SK-N-MC (cell line): ENCODE data around the gene TBC1D13.

Source experiments
- EZH2 ChIP-seq: fragments of 200-600 bp; sonication (generic); IDR thresholded peaks from one replicate; pipeline ENCODE4 v1.6.1; 2017; ENCODE audit warnings: antibody characterized with exemption
- FOXP2 ChIP-seq: optimal IDR thresholded peaks from 2 replicates; pipeline ENCODE3; 2011; ENCODE audit warnings: mild to moderate bottlenecking, moderate library complexity; ENCODE audit not compliant: insufficient read depth; ENCODE audit errors: extremely low read length, control extremely low read depth
- POLR2AphosphoS5 ChIP-seq: IDR thresholded peaks from 2 replicates; pipeline ENCODE4 v1.6.1; 2012; ENCODE audit warnings: mild to moderate bottlenecking, low read depth, low read length, borderline replicate concordance

GRCh38 chr9:128810873-128811272 lies 23.8 kb downstream of the TBC1D13 start:
- TF ChIP-seq POLR2AphosphoS5 (no peak), EZH2 (no peak), FOXP2 (no peak)
